Measurements from ENCODE around the gene LAGE3.

The LAGE3 gene

GRCh38 chrX:154502989-154503388 lies 23.9 kb upstream of the LAGE3 start:
- TF ChIP-seq ZNF37A (tag by site-specific recombination; IDR thresholded peaks at IDR 0.05) (no peak), MZF1 (tag by site-specific recombination; IDR thresholded peaks at IDR 0.05; ENCODE audit: borderline replicate concordance) (no peak)
- Histone ChIP-seq H3K4me1 (ENCODE audit: control insufficient read depth, insufficient read depth, low read length) (no peaks in the 10 kb centered on the region), H3K9me3 (ENCODE audit: control insufficient read depth, insufficient read depth, low read depth, low read length) (no peaks in the 10 kb centered on the region), H3K36me3 (ENCODE audit: control insufficient read depth in 2 of 2, insufficient read depth in 1 of 2, low read length in 2 of 2) (peaks cover 0 to 12% of the 10 kb centered on the region in 2 experiments; a peak in 1 of 3 replicates), H3K4me3 (ENCODE audit: low read depth, low read length) (no peak overlapping the region), H3K27ac (ENCODE audit: extremely low read depth, low read depth, low read length) (no peak overlapping the region)
- ChIA-PET POLR2A (no interaction called here), CTCF (interaction anchor here (0.6 to 0.7 kb wide), 3 partner anchors 12 to 22 kb away, joined by 3 read pairs; partner anchors contain the start of gene SLC10A3)

GRCh38 chrX:154502098-154502497 lies 23.0 kb upstream of the LAGE3 start:
- CTCF ChIA-PET, result interaction anchor here (0.7 to 1.2 kb wide), 2 partner anchors 13 to 14 kb away, joined by 3 to 5 read pairs; no protein-coding TSS in a partner anchor
- TF ChIP-seq, protein P1, sequence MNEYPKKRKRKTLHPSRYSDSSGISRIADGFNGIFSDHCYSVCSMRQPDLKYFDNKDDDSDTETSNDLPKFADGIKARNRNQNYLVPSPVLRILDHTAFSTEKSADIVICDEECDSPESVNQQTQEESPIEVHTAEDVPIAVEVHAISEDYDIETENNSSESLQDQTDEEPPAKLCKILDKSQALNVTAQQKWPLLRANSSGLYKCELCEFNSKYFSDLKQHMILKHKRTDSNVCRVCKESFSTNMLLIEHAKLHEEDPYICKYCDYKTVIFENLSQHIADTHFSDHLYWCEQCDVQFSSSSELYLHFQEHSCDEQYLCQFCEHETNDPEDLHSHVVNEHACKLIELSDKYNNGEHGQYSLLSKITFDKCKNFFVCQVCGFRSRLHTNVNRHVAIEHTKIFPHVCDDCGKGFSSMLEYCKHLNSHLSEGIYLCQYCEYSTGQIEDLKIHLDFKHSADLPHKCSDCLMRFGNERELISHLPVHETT (tag by site-specific recombination; IDR thresholded peaks at IDR 0.05), result no peak
- TF ChIP-seq ZNF837 (tag by site-specific recombination; IDR thresholded peaks at IDR 0.05), result no peak
- TF ChIP-seq BCL11B (tag by site-specific recombination; IDR thresholded peaks at IDR 0.05; ENCODE audit: low read depth), result no peak
- no peak for TF ChIP-seq ZNF211 (tag by site-specific recombination; IDR thresholded peaks at IDR 0.05; ENCODE audit: low read depth)
- no peak for TF ChIP-seq ZNF677 (tag by site-specific recombination; IDR thresholded peaks at IDR 0.05)
- TF ChIP-seq PRDM1 (tag by site-specific recombination; IDR thresholded peaks at IDR 0.05), result no peak
- no peak for TF ChIP-seq ZNF555 (tag by site-specific recombination; conservative IDR thresholded peaks at IDR 0.05)
- no peak for TF ChIP-seq ELK4 (IDR thresholded peaks at IDR 0.05; ENCODE audit: borderline replicate concordance, low read depth, low read length)
- no peak for TF ChIP-seq ZNF366 (tag by site-specific recombination; conservative IDR thresholded peaks at IDR 0.05)
- TF ChIP-seq ZBTB11 (tag by site-specific recombination; conservative IDR thresholded peaks at IDR 0.05; ENCODE audit: low read depth), result no peak
- no peak for TF ChIP-seq ZBTB6 (tag by site-specific recombination; IDR thresholded peaks at IDR 0.05)
- TF ChIP-seq ZNF610 (tag by site-specific recombination; IDR thresholded peaks at IDR 0.05; ENCODE audit: borderline replicate concordance), result no peak
- TF ChIP-seq ZNF623 (tag by site-specific recombination; IDR thresholded peaks at IDR 0.05), result no peak
- no peak for TF ChIP-seq ZNF132 (tag by site-specific recombination; IDR thresholded peaks at IDR 0.05; ENCODE audit: borderline replicate concordance)
- TF ChIP-seq, protein P2, sequence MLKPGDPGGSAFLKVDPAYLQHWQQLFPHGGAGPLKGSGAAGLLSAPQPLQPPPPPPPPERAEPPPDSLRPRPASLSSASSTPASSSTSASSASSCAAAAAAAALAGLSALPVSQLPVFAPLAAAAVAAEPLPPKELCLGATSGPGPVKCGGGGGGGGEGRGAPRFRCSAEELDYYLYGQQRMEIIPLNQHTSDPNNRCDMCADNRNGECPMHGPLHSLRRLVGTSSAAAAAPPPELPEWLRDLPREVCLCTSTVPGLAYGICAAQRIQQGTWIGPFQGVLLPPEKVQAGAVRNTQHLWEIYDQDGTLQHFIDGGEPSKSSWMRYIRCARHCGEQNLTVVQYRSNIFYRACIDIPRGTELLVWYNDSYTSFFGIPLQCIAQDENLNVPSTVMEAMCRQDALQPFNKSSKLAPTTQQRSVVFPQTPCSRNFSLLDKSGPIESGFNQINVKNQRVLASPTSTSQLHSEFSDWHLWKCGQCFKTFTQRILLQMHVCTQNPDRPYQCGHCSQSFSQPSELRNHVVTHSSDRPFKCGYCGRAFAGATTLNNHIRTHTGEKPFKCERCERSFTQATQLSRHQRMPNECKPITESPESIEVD (tag by site-specific recombination; IDR thresholded peaks at IDR 0.05), result no peak
- no peak for TF ChIP-seq ZNF350 (tag by site-specific recombination; IDR thresholded peaks at IDR 0.05)
- TF ChIP-seq ZNF530 (tag by site-specific recombination; IDR thresholded peaks at IDR 0.05; ENCODE audit: low read depth), result no peak
- no peak for TF ChIP-seq SALL2 (tag by site-specific recombination; IDR thresholded peaks at IDR 0.05; ENCODE audit: borderline replicate concordance)
- Histone ChIP-seq H3K27ac (ENCODE audit: extremely low read depth, low read depth, low read length) (no peak overlapping the region), H3K9me3 (ENCODE audit: control insufficient read depth, insufficient read depth, low read depth, low read length) (no peaks in the 10 kb centered on the region), H3K4me3 (ENCODE audit: low read depth, low read length) (no peak overlapping the region), H3K36me3 (ENCODE audit: control insufficient read depth in 2 of 2, insufficient read depth in 1 of 2, low read length in 2 of 2) (peaks cover 0 to 6% of the 10 kb centered on the region in 2 experiments; a peak in 1 of 3 replicates), H3K4me1 (ENCODE audit: control insufficient read depth, insufficient read depth, low read length) (no peaks in the 10 kb centered on the region)
- POLR2A ChIA-PET, result no interaction called here

Measured in HEK293 (cell line).